ENCODE data around the gene LRRC23. TPM values are rescaled to one million over a fixed set of nuclear protein-coding genes. Genes with fewer than 3 reads are reported as not detected.

LRRC23 gene
- polyA plus RNA-seq, 1 donor = 9.3 TPM

GRCh38 chr12:6927379-6928021 lies 22.9 kb downstream of the LRRC23 start, which contains the start of gene ATN1:
ATN1 (plus strand) TSS chr12:6927959; CDS start chr12:6934002, 6,043 bp downstream.
- peak; percentile 93 for DNase-seq

GRCh38 chr12:6928022-6928702 lies 23.5 kb downstream of the LRRC23 start:
- no peak for DNase-seq

DNA sequence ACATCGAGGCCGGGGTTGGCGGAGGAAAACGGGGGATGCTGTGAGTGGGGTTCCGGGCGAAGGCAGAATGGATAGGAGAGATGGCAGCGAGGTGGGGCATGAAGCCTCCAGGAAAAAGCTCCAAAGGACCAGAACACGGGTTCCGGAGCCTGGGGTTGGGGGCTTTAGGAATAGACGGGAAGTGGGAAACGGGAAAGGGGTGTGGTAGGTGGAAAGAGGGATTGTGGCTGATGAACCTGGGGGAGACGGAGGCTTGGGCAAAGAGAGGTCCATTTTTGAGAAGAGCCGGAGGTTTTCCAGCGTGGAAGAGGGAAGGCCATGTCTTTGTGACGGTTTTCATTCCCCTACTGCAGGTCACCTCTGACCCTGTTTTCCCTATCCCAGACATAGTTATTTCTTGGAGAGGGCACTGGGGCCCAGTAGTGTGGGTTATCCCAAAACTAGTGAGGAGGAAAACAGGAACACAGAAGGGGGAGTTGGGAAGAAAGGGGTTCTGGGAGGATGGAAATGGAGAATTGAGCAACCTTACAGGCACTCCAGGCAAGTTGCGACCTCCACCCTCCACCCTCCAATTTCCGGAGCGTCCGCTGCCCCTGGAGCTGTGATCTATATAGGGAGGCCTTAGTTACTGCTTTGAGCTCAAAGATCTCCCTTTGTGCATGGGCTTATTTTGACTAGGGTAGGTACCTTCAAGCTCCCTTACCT lies 24.2 kb downstream of the LRRC23 start:
- DNase-seq = no peak

DNA sequence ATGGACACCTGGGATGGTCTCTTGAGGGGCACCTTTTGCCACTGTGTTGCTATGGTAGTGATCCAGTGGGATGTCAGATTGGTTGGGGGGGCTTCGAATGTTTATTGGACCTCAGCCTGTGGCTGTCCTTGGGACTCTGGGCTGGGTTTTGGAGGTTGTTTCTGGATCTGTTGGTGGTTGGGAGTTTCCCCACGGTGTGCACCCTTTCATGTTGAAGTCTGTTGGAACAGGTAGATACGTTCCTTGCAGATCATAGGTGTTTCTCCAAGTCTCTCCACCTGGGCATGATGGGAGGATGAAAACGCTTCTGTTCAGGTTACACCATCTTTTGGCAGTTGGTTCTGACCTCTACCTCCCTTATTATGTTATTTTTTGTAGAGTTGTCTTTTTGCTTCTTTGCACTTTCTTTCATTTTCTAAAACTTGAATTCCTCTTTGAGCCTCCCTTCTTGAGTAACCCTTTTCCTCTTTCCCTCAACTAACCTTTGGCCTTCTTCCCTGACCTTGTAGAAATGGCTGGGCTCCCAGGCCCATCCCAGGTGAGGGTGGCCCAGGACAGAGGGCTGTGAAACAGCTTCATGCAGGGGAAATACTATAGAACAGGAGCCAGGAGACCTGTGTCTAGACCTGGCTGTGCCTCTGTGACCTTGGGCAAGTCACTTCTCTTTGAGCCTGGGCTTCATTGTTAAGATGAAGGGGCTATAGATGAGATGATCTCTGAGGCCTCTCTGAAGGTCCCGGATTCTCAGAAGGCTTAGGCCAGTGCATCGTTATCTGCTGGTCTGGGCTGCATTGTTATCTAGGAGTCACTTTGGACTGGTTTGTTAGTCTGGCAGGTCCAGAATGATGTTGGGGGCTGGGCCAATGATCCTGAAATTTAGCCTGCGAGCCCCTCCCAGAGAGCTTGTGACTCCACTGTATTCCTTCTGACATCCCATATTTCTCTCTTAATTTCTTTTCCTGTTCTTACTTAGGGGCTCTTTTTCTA lies 25.1 kb downstream of the LRRC23 start:
- no peak for DNase-seq

DNA sequence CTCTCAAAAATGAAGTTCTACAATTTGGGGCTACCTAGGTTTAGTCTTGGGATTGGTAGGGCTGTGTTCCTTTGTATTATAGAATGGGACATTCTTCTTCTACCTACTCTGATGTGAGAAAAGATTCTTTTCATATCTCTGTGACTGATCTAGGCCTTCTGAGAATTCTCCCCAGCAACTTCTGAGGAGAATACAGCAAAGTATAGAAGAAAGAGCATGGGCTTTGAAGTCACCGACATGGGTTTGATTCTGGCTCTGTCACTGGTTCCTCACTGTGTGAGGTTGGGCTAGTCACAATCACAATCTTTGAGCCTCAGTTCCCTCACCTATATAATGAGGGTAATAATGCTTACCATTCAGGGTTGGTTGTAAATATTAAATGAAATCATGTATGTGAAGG lies 28.1 kb downstream of the LRRC23 start:
- DNase-seq = no peak

GRCh38 chr12:6934110-6934509 lies 29.5 kb downstream of the LRRC23 start:
- no peak for DNase-seq

- DNase-seq = no peak
These were observed 31.0 kb downstream of the LRRC23 start for GRCh38 chr12:6935371-6936193.

- no peak for DNase-seq
These were observed 31.6 kb downstream of the LRRC23 start for GRCh38 chr12:6936194-6936635.

GRCh38 chr12:6936636-6937480 lies 32.2 kb downstream of the LRRC23 start:
- no peak for DNase-seq

DNA sequence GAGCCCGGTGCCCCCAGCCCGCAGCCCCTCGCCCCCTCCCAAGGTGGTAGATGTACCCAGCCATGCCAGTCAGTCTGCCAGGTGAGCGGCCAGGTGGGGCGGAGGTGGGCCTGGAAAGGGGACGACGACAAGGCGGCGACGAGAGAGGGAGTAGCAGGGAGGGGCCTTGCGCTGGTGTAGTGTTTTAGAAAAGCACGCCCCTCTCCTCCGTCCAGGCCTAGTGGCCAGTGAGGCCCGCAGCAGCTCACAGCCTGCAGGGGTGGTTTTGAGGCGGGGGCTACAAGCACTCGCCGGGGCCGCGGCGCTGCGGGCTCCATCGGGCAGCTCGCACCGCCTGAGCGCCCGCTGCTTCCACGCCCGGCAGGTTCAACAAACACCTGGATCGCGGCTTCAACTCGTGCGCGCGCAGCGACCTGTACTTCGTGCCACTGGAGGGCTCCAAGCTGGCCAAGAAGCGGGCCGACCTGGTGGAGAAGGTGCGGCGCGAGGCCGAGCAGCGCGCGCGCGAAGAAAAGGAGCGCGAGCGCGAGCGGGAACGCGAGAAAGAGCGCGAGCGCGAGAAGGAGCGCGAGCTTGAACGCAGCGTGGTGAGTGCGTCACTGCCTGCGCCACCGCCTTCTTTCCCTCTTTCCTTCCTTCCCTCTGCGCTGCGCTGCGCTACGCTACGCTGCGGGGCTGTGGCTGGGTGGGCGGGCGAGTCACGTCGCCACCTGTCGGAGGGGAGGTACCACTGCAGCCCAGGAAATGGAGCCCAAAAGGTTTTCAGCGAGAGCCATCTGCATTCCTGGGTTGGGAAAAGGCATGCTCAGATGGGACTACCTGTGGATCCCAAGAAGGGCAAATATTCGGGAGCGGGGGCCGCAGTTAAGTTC lies 33.1 kb downstream of the LRRC23 start:
- peak; percentile 96 for DNase-seq

DNA sequence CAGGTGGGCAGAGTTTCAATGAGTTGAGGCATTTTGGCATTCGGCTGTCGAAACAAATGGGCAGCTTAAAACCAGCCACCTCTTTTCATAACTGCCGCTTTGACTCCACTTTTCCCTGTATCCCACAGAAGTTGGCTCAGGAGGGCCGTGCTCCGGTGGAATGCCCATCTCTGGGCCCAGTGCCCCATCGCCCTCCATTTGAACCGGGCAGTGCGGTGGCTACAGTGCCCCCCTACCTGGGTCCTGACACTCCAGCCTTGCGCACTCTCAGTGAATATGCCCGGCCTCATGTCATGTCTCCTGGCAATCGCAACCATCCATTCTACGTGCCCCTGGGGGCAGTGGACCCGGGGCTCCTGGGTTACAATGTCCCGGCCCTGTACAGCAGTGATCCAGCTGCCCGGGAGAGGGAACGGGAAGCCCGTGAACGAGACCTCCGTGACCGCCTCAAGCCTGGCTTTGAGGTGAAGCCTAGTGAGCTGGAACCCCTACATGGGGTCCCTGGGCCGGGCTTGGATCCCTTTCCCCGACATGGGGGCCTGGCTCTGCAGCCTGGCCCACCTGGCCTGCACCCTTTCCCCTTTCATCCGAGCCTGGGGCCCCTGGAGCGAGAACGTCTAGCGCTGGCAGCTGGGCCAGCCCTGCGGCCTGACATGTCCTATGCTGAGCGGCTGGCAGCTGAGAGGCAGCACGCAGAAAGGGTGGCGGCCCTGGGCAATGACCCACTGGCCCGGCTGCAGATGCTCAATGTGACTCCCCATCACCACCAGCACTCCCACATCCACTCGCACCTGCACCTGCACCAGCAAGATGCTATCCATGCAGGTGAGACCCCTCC lies 34.0 kb downstream of the LRRC23 start:
- no peak for DNase-seq

GRCh38 chr12:6939191-6939540 lies 34.5 kb downstream of the LRRC23 start:
- no peak for DNase-seq

- no peak for DNase-seq
These were observed 36.6 kb downstream of the LRRC23 start for GRCh38 chr12:6941267-6941666.

DNA sequence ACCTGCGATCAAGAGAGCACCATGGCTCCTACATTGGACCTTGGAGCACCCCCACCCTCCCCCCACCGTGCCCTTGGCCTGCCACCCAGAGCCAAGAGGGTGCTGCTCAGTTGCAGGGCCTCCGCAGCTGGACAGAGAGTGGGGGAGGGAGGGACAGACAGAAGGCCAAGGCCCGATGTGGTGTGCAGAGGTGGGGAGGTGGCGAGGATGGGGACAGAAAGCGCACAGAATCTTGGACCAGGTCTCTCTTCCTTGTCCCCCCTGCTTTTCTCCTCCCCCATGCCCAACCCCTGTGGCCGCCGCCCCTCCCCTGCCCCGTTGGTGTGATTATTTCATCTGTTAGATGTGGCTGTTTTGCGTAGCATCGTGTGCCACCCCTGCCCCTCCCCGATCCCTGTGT lies 37.2 kb downstream of the LRRC23 start:
- no peak for DNase-seq

DNA sequence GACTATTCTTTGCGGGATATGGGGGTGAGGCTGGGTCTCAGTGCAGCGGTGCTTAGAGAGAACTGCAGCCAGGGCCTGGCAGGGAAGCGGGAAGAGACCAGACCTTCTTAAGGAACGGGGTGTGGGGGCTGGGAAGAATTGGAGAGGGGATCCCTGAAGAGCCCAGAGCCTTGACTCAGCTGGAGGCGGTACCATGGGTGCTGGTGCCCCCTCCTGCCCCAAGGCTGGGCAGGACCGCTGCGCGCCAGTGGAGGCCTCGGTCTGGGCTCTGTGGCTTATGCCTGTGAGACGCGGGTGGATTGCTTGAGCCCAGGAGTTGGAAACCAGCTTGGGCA lies 37.7 kb downstream of the LRRC23 start:
- DNase-seq = no peak

GRCh38 chr12:6943389-6943721 lies 38.7 kb downstream of the LRRC23 start:
- DNase-seq = peak; percentile 85

GRCh38 chr12:6943722-6944380 lies 39.2 kb downstream of the LRRC23 start, which contains the start of the genes C12orf57 and RNU7-1:
C12orf57 (plus strand) TSS chr12:6944022; CDS start chr12:6944122, 100 bp downstream.
RNU7-1 (plus strand) TSS chr12:6943816.
- peak; percentile 90 for DNase-seq

All from hindlimb muscle (tissue), 1 donor.